Ascending aorta (tissue), 2 donors: Measurements from ENCODE around the gene SLC27A2. TPM values are rescaled to one million over a fixed set of nuclear protein-coding genes. Genes with fewer than 3 reads are reported as not detected.

Experiments used
- DNase-seq, 2 donors: peaks; one replicate each; pipeline ENCODE4 v3.0.0-alpha.2; 2019; ENCODE audit warnings: low spot score in 2 of 2
- H3K27ac ChIP-seq, 2 donors: fragments of 200-600 bp; sonication (generic); one replicate each; pipeline ENCODE4 v1.5.1; 2016 to 2017; ENCODE audit warnings: mild to moderate bottlenecking in 1 of 2
- H3K27me3 ChIP-seq: fragments of 200-600 bp; sonication (generic); one replicate; pipeline ENCODE4 v1.5.1; 2017
- H3K36me3 ChIP-seq, 2 donors: fragments of 200-600 bp; sonication (generic); one replicate each; pipeline ENCODE4 v1.5.1; 2016
- H3K4me1 ChIP-seq, 2 donors: fragments of 200-600 bp; sonication (generic); one replicate each; pipeline ENCODE4 v1.5.1; 2016 to 2017; ENCODE audit warnings: mild to moderate bottlenecking in 1 of 2
- H3K4me3 ChIP-seq, 2 donors: fragments of 200-600 bp; sonication (generic); one replicate each; pipeline ENCODE4 v1.5.1; 2016 to 2017; ENCODE audit warnings: mild to moderate bottlenecking in 1 of 2
- H3K9me3 ChIP-seq, 2 donors: fragments of 200-600 bp; sonication (generic); one replicate each; pipeline ENCODE4 v1.5.1; 2016
- intact Hi-C: fragments of 100-400 bp; cut with DNase I; formaldehyde crosslinking; loops from one replicate; pipeline ENCODE4 v1.15.1; 2023
- total RNA-seq: library from RNA; depleted of rRNA; stranded (reverse); fragments of >200 nt; gene quantifications from one replicate; pipeline ENCODE4 v1.1.0, GENCODE V29; 2016
- TF ChIP-seq, protein P1 (sequence below), 3 experiments: fragments of 200-600 bp in 2 of 3; fragments of 450-650 bp in 1 of 3; sonication (generic) in 2 of 3; IDR thresholded peaks; one replicate each; pipeline ENCODE4 v1.5.1; 2016 to 2019; ENCODE audit warnings: antibody characterized with exemption in 3 of 3, mild to moderate bottlenecking in 1 of 3, moderate library complexity in 1 of 3

Gene SLC27A2
- total RNA-seq, 1 donor from 2014 or later = not detected

DNA sequence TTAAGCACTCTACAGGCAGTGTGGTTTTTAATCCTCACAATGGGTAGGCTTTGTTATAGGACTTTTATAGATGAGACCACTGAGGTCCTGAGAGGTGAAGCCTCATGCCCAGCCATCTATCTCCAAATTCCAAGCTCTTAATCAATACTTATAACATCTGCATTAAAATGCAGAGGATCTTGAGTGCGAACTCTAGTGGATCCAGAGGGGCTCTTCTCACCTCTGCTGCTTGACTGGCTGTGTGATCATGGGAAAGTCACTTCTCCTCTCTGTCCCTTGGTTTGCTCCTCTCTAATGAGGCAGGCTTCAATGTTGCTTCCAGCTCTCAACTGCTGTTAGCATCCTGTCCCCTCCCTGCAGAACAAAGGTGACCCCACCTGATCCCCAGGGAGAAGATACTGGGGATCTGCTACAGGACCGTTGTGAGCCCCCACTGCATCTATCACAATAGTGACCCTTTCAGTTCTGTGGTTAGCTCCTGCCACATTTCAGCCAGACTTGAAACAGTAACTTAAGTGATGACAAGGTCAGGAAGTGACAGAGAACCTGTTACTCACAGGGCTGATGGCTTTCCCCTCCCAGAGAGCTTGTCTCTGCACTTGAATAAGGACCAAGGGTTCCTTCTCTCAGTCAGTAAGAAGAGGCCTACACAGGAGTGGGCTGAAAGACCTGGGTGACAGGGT is 1.3 kb downstream of the SLC27A2 start:
- intact Hi-C loops = no loop called here
- H3K27ac ChIP-seq = no peak overlapping the region
- H3K36me3 ChIP-seq = no peaks in the 10 kb centered on the region
- TF ChIP-seq, protein P1, sequence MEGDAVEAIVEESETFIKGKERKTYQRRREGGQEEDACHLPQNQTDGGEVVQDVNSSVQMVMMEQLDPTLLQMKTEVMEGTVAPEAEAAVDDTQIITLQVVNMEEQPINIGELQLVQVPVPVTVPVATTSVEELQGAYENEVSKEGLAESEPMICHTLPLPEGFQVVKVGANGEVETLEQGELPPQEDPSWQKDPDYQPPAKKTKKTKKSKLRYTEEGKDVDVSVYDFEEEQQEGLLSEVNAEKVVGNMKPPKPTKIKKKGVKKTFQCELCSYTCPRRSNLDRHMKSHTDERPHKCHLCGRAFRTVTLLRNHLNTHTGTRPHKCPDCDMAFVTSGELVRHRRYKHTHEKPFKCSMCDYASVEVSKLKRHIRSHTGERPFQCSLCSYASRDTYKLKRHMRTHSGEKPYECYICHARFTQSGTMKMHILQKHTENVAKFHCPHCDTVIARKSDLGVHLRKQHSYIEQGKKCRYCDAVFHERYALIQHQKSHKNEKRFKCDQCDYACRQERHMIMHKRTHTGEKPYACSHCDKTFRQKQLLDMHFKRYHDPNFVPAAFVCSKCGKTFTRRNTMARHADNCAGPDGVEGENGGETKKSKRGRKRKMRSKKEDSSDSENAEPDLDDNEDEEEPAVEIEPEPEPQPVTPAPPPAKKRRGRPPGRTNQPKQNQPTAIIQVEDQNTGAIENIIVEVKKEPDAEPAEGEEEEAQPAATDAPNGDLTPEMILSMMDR (IDR thresholded peaks at IDR 0.05) = no peak
- no peak for DNase-seq
- no peaks in the 10 kb centered on the region for H3K27me3 ChIP-seq
- H3K4me3 ChIP-seq = peak overlapping the region in 1 of 2 donors; percentile 65
- no peaks in the 10 kb centered on the region for H3K9me3 ChIP-seq
- peaks cover 2 to 3% of the 10 kb centered on the region in 2 donors for H3K4me1 ChIP-seq

- DNase-seq = no peak
- intact Hi-C loops = no loop called here
- no peaks in the 10 kb centered on the region for H3K36me3 ChIP-seq
- TF ChIP-seq, protein P1 (IDR thresholded peaks at IDR 0.05) = no peak
- H3K4me1 ChIP-seq = peaks cover 2 to 3% of the 10 kb centered on the region in 2 donors
- H3K27ac ChIP-seq = no peak overlapping the region
- no peaks in the 10 kb centered on the region for H3K27me3 ChIP-seq
- no peak overlapping the region for H3K4me3 ChIP-seq
- no peaks in the 10 kb centered on the region for H3K9me3 ChIP-seq
These were observed 3.0 kb downstream of the SLC27A2 start for GRCh38 chr15:50184863-50185504.

DNA sequence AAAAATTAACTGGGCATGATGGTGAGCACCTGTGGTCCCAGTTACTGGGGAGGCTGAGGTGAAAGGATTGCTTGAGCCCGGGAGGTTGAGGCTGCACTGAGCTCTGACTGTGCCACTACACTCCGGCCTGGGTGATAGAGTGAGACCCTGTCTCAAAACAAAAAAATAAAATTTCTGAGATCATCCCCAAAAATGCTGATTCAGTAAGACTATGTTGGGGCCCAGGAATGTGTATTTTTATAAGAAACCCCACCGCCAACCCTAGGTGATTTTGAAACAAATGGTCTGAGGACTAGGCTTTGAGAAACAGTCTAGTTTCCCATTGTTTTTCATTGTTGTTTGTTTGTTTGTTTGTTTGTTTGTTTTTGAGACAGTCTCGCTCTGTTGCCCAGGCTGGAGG is 4.1 kb downstream of the SLC27A2 start:
- no peaks in the 10 kb centered on the region for H3K36me3 ChIP-seq
- peaks cover 2 to 3% of the 10 kb centered on the region in 2 donors for H3K4me1 ChIP-seq
- H3K27ac ChIP-seq = no peak overlapping the region
- H3K27me3 ChIP-seq = no peaks in the 10 kb centered on the region
- intact Hi-C loops = no loop called here
- TF ChIP-seq, protein P1 (IDR thresholded peaks at IDR 0.05) = no peak
- DNase-seq = no peak
- no peak overlapping the region for H3K4me3 ChIP-seq
- no peaks in the 10 kb centered on the region for H3K9me3 ChIP-seq

DNA sequence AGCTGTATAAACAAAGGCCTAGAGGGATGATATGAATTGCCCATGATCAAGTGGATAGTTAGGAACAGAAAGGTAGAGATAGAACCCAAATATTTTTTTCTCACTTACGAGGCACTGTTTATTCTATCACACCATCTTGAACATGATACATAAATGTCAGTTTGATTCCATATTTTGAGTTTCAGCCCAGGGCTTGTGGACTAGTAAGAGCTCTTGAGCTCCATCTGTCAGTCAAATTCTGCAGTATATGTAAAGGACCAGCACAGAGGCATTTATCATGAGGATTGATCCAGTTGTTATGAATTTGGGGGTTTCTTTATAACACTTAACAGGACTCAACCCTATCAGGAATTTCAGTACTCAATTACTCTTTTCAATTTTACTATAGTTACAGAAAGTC is 4.8 kb downstream of the SLC27A2 start:
- Histone ChIP-seq H3K27ac (no peak overlapping the region), H3K4me1 (peaks cover 2 to 3% of the 10 kb centered on the region in 2 donors), H3K36me3 (no peaks in the 10 kb centered on the region), H3K27me3 (no peaks in the 10 kb centered on the region), H3K9me3 (no peaks in the 10 kb centered on the region), H3K4me3 (no peak overlapping the region)
- intact Hi-C loops = no loop called here
- TF ChIP-seq, protein P1 (IDR thresholded peaks at IDR 0.05) = no peak
- DNase-seq = no peak

DNA sequence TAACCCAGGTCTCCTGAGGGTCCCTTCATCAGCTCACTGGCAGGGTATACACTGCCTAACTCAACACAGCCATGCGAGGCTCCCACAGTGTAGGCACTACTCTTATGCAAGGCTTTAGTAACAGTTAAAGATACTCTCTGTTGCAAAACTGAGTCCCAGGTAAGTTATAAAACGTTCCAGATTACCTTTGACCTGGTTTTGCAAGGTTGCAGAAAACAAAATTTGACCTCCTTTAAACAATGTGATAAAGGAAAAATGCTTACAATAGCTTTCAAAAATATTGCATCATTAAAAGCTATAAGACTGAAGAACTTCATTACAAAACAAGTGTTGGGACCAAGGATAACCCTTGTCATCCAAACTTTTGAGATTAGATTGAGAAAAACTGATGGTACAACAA is 5.5 kb downstream of the SLC27A2 start:
- no peak for DNase-seq
- H3K4me1 ChIP-seq = peaks cover 1 to 3% of the 10 kb centered on the region in 2 donors
- no peaks in the 10 kb centered on the region for H3K9me3 ChIP-seq
- H3K4me3 ChIP-seq = no peak overlapping the region
- H3K36me3 ChIP-seq = no peaks in the 10 kb centered on the region
- H3K27ac ChIP-seq = no peak overlapping the region
- TF ChIP-seq, protein P1 (IDR thresholded peaks at IDR 0.05) = no peak
- H3K27me3 ChIP-seq = no peaks in the 10 kb centered on the region
- intact Hi-C loops = no loop called here
